PC-3 (cell line): Measurements from ENCODE around the gene PTDSS2. TPM values are rescaled to one million over a fixed set of nuclear protein-coding genes. Genes with fewer than 3 reads are reported as not detected.
A peak's percentile ranks its signal among the peaks of the same experiment; 100 is the strongest.

ENCODE experiments used
- ATAC-seq: fragments of 200-7000 bp; cut with Tn5 transposase; 2 replicates; pipeline ENCODE4 v1.9.1; 2020; ENCODE audit warnings: mild to moderate bottlenecking, moderate library complexity
- BruUV-seq: library from RNA; stranded (reverse); fragments of 400-500 nt; replicated peaks from 2 replicates; lab custom pipeline; 2021; lab: Mats Ljungman, UMichigan
- CTCF ChIA-PET: fragments of 300-600 bp; sonication (Branson Sonifier 250); formaldehyde crosslinking; loops from one replicate; lab custom pipeline; 2022; ENCODE audit warnings: antibody characterized with exemption; lab: Charles Lee
- POLR2A ChIA-PET: fragments of 300-600 bp; sonication (Branson Sonifier 250); formaldehyde crosslinking; loops from one replicate; lab custom pipeline; 2022; ENCODE audit warnings: antibody characterized with exemption; ENCODE audit not compliant: unreplicated experiment; lab: Charles Lee
- DNase-seq: peaks from one replicate; pipeline ENCODE4 v3.0.0-alpha.2; 2015
- H2AFZ ChIP-seq: fragments of 300-600 bp; sonication (generic); 2 replicates; pipeline ENCODE4 v1.6.0; 2016; ENCODE audit warnings: antibody characterized with exemption, low read length
- H3F3A ChIP-seq: fragments of 300-600 bp; sonication (generic); one replicate; pipeline ENCODE4 v1.6.0; 2017; ENCODE audit warnings: antibody characterized with exemption, low read length, control low read depth, mild to moderate bottlenecking; ENCODE audit not compliant: unreplicated experiment
- H3K27ac ChIP-seq: fragments of 300-600 bp; sonication (generic); 2 replicates; pipeline ENCODE4 v1.5.1; 2016; ENCODE audit warnings: mild to moderate bottlenecking, low read length
- H3K27me3 ChIP-seq: fragments of 300-600 bp; sonication (generic); 2 replicates; pipeline ENCODE4 v1.6.1; 2016; ENCODE audit warnings: low read length, mixed read lengths
- H3K36me3 ChIP-seq: fragments of 300-600 bp; sonication (generic); 2 replicates; pipeline ENCODE4 v1.6.1; 2016; ENCODE audit warnings: low read depth, mixed run types, low read length, mixed read lengths
- H3K4me1 ChIP-seq: fragments of 300-600 bp; sonication (generic); 2 replicates; pipeline ENCODE4 v1.5.1; 2016; ENCODE audit warnings: low read length; ENCODE audit not compliant: insufficient read depth
- H3K4me2 ChIP-seq: fragments of 300-600 bp; sonication (generic); 2 replicates; pipeline ENCODE4 v1.6.0; 2016; ENCODE audit warnings: low read length
- H3K4me3 ChIP-seq: fragments of 300-600 bp; sonication (generic); 2 replicates; pipeline ENCODE4 v1.5.1; 2016; ENCODE audit warnings: mild to moderate bottlenecking, low read length, mixed read lengths
- H3K79me2 ChIP-seq: fragments of 300-600 bp; sonication (generic); 2 replicates; pipeline ENCODE4 v1.6.1; 2017; ENCODE audit warnings: low read length, mixed read lengths
- H3K9ac ChIP-seq: fragments of 300-600 bp; sonication (generic); 2 replicates; pipeline ENCODE4 v1.6.0; 2016; ENCODE audit warnings: mild to moderate bottlenecking, low read length
- H3K9me2 ChIP-seq: fragments of 300-600 bp; sonication (generic); replicated peaks from 2 replicates; pipeline ENCODE4 v1.6.1; 2016; ENCODE audit warnings: mixed run types, low read length, mixed read lengths
- H3K9me3 ChIP-seq: fragments of 300-600 bp; sonication (generic); 2 replicates; pipeline ENCODE4 v1.6.1; 2016; ENCODE audit warnings: low read length, mixed read lengths
- H4K20me1 ChIP-seq: fragments of 300-600 bp; sonication (generic); 2 replicates; pipeline ENCODE4 v1.6.1; 2016; ENCODE audit warnings: low read length, mixed read lengths
- CTCF ChIP-seq: fragments of 300-600 bp; sonication (generic); conservative IDR thresholded peaks from 2 replicates; pipeline ENCODE4 v1.5.1; 2017; ENCODE audit warnings: antibody characterized with exemption, low read depth, mild to moderate bottlenecking, low read length
- EZH2 ChIP-seq: fragments of 300-600 bp; sonication (generic); IDR thresholded peaks from one replicate; pipeline ENCODE4 v1.6.1; 2017; ENCODE audit warnings: antibody characterized with exemption, mild to moderate bottlenecking, low read length; ENCODE audit not compliant: unreplicated experiment
- EZH2phosphoT487 ChIP-seq: fragments of 300-600 bp; sonication (generic); IDR thresholded peaks from 2 replicates; pipeline ENCODE4 v1.6.1; 2018; ENCODE audit warnings: mild to moderate bottlenecking, antibody characterized with exemption, low read length, borderline replicate concordance
- intact Hi-C: fragments of 100-400 bp; cut with micrococcal nuclease; formaldehyde crosslinking; loops from 2 replicates; pipeline ENCODE4 v1.9.0; 2023
- total RNA-seq: library from RNA; depleted of rRNA; stranded (reverse); fragments of >200 nt; gene quantifications from 2 replicates; pipeline ENCODE4 v1.2.3, GENCODE V29; 2014

Gene PTDSS2
- total RNA-seq, 1 experiment from 2014 or later, result 53.0 TPM

- DNase-seq (peak; percentile 68), ATAC-seq (peak; percentile 65)
- peak overlapping the region; percentile 43; the same call in 1 of the 2 replicates for H3K4me3 ChIP-seq
- no peaks in the 10 kb centered on the region for H3F3A ChIP-seq
- H3K27me3 ChIP-seq, result no peaks in the 10 kb centered on the region
- no peaks in the 10 kb centered on the region for H4K20me1 ChIP-seq
- H3K4me2 ChIP-seq, result peak overlapping the region; percentile 65
- CTCF ChIA-PET, result interaction anchor here (0.6 to 1.5 kb wide), 7 partner anchors 10 to 319 kb away, joined by 3 to 10 read pairs (median 3); partner anchors contain the start of gene PTDSS2
- no peak overlapping the region; the same call in 1 of the 2 replicates for H3K9ac ChIP-seq
- peaks cover 7% of the 10 kb centered on the region; the same call in 1 of the 2 replicates for H3K4me1 ChIP-seq
- no peaks in the 10 kb centered on the region for H3K79me2 ChIP-seq
- no peak overlapping the region for H3K27ac ChIP-seq
- H3K9me3 ChIP-seq, result no peaks in the 10 kb centered on the region
- POLR2A ChIA-PET, result interaction anchor here (0.5 to 0.7 kb wide), 7 partner anchors 10 to 169 kb away, joined by 3 to 7 read pairs (median 4); partner anchors contain the start of gene PHRF1
- no peak overlapping the region for H2AFZ ChIP-seq
- TF ChIP-seq EZH2, result no peak
- no peak for TF ChIP-seq EZH2phosphoT487
- no peak; the same call in 1 of the 2 replicates for TF ChIP-seq CTCF
- peaks cover 12% of the 10 kb centered on the region for H3K36me3 ChIP-seq
- BruUV-seq, result no TSS peak
- no peaks in the 10 kb centered on the region for H3K9me2 ChIP-seq
- intact Hi-C loops, result no loop called here
Measured at GRCh38 chr11:406796-407650, 43.1 kb upstream of the PTDSS2 start.

GRCh38 chr11:407651-408123 lies 42.4 kb upstream of the PTDSS2 start:
- ATAC-seq (no peak), DNase-seq (no peak)
- H3K9me3 ChIP-seq, result no peaks in the 10 kb centered on the region
- TF ChIP-seq EZH2 (no peak), EZH2phosphoT487 (no peak), CTCF (no peak)
- H3K27me3 ChIP-seq, result no peaks in the 10 kb centered on the region
- 0 out of 2 replicates have a peak, but pooled peaks cover 1% of the 10 kb centered on the region for H3K79me2 ChIP-seq
- peaks cover 12% of the 10 kb centered on the region for H3K36me3 ChIP-seq
- intact Hi-C loops, result no loop called here
- CTCF ChIA-PET, result interaction anchor here (0.6 to 1.5 kb wide), 7 partner anchors 9 to 319 kb away, joined by 3 to 10 read pairs (median 3); partner anchors contain the start of gene PTDSS2
- H3K9ac ChIP-seq, result no peak overlapping the region
- no TSS peak for BruUV-seq
- H2AFZ ChIP-seq, result no peak overlapping the region
- H4K20me1 ChIP-seq, result no peaks in the 10 kb centered on the region
- no peaks in the 10 kb centered on the region for H3F3A ChIP-seq
- no peaks in the 10 kb centered on the region for H3K9me2 ChIP-seq
- H3K4me2 ChIP-seq, result no peak overlapping the region
- POLR2A ChIA-PET, result no interaction called here
- no peak overlapping the region for H3K27ac ChIP-seq
- H3K4me1 ChIP-seq, result peaks cover 7% of the 10 kb centered on the region; the same call in 1 of the 2 replicates
- no peak overlapping the region for H3K4me3 ChIP-seq
